Measurements from ENCODE around the gene ZFPM1.

Gene ZFPM1

DNA sequence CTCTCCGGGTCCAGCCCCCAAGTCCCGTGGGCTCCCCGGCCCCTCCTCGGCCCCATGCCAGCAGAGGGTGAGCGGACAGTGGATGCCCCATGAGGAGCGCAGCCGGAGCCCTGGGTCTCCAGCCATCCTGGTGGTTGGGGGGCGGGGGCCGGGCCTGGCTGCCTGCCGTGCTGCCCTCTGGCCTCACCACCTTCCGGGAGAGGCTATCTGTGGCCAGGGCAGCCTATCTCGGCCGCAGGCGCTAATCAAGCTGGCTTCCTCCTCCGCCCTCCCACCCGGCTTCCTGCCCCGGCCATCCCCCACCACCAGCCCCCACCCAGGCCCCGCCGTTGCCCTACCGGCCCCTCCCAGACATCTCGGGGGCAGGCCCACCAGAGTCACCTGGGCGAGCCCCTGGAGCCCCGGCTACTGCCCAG is 46.8 kb downstream of the ZFPM1 start:
- DNase-seq, result no peak
- no peak for ATAC-seq

DNA sequence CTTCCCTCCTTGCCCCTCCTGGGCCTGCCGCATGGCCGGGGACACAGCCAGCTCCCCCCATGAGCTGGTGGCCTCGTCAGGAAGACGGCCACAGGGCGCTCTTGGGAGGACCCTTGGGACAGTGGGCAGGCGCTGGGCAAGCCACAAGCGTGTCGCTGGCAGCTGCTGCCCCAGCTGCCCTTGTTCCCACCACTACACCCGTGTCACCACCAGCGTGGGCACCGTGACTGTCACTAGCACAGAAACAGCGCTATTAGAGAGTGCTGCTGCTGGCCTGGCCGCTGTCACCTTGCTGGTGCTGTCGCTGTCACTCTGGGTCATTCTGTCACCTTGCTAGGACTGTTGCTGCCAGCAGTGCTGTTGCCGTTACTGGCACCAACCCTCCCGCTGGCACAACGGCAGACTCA is 47.2 kb downstream of the ZFPM1 start:
- DNase-seq, result no peak
- ATAC-seq, result no peak

DNA sequence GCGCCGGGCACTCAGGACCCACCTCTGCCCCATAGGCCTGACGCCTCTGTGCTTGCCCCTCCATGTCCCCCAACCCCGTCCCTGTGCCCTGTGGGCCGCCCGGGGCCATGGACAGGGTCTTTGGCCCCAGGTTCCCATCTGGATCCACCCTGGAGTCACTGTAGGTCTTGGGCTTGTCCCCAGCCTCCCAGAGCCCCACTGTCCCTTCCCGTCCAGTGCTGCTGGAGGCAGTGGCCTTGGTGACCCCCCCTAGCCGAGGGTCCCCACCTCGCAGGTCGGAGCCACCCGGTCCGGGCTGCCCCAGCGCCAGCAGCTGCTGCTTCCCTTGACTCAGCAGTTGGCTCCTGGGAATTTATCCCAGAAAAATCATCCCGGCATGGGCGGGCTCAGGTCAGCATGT is 49.3 kb downstream of the ZFPM1 start:
- no peak for ATAC-seq
- DNase-seq, result no peak

DNA sequence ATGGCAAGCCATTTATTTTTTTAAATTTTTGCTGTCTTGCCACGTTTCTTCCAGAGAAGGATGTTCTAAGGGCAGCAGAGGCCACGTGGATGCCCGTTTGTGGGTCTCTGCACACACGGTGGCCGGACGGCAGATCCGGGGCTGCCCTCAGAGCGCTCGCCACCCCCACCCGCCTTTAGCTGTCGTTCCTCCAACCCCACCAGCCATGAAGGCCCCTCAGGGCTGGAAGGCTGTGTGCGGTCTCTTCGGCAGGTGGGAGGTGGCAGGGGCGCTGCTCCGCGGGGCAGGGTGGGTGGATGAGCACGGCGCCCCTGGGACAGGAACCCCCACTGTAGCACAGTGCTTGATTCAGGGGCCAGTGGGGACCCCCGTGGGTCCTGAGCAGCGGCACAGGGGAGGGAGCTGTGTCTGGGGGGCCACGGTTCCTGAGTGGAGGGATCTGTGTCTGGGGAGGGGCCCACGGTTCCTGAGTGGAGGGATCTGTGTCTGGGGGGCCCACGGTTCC is 49.7 kb downstream of the ZFPM1 start:
- no peak for DNase-seq
- ATAC-seq, result no peak

DNA sequence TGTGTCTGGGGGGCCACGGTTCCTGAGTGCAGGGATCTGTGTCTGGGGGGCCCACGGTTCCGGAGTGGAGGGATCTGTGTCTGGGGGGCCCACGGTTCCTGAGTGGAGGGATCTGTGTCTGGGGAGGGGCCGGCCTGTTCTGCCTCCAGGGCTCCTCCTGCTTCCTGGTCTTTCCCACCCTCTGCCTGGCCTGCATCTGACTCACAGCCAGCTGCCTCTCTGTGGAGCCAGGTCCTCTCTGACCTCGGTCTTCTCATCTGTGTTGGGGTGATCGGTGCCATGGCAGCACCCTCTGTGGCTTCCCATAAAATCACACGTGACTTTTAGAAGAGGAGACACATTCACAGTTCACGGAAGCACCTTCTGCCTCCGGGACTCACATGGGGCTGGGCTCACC is 50.3 kb downstream of the ZFPM1 start:
- peak; percentile 29 for DNase-seq
- peak; percentile 78 for ATAC-seq

DNA sequence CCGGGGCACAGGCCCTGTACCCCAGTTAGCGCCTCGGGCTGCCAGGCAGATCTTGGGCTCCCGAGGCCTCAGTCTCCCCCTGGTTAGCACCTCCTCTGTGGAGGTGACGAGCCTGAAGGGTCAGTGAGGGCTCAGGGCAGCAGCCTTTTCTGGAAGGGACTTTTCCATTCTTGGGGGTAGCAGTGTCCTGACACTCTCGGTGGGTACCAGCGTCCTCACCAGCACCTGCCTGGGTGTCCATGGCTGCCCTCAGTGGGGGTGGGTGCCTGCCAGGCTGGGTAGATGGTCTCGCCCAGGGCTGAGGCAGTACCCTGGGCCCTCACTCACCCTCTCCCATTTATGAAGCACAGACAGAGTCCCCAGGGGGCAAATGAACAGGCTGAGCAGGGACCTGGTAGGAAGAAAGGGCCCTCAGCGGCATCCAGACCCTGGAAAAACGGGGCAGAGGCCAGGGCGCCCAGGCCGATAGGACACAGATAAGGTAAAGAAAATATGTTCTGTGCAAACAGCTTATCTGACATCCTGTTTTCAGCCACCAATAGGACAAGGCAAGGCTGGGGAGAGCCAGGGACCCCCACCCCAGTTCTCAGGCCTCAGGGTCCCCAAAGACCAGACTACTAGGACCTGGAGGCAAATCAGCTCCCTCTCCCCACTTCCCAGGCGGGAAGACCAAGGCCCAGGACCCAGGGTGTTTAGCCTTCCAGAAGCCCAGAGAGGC is 50.9 kb downstream of the ZFPM1 start:
- ATAC-seq (no peak), DNase-seq (no peak)

DNA sequence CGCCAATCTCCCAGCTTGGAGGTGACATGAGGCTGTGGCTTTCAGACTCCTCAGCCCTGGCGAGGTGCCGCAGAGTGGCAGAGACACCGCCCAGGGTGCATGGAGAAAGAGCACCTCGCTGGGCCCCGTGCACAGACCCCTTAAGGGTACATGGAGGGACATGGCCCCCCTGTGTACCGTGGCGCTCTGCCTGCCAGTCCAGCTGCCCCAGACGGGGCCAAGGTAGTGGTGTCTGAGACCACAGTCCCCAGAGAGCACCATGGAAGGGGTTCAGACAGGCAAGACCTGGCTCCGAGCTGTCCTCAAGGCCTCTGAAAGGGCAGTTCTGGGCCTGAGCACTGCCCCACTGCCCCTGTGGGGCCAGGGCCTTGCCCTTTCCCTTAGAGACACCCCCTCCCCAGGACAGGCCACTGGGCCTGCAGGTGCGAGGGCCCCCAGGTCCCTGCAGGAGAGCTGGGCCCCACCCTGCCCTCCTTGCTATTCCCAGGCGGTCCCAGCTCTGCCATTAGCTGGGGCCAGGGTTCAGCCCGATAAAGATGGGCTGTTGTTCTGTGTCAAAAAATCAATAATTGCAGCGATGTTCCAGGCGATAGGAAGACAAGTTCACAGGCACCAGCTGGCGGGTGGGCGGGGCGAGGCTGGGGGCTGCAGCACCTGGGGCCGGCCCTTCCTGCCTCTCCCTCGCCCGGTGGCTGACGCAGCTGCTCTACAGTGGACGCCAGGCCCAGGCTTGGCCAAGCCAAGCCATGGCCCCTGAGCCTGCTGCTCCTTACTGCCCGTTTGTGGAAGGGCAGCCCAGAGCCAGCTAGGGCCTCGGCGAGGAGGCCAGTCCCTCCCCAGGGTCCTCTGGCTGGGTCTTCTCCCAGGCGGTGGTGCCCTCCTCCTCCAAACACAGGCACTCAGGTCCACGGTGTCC is 51.7 kb downstream of the ZFPM1 start:
- DNase-seq, result no peak
- ATAC-seq, result no peak

DNA sequence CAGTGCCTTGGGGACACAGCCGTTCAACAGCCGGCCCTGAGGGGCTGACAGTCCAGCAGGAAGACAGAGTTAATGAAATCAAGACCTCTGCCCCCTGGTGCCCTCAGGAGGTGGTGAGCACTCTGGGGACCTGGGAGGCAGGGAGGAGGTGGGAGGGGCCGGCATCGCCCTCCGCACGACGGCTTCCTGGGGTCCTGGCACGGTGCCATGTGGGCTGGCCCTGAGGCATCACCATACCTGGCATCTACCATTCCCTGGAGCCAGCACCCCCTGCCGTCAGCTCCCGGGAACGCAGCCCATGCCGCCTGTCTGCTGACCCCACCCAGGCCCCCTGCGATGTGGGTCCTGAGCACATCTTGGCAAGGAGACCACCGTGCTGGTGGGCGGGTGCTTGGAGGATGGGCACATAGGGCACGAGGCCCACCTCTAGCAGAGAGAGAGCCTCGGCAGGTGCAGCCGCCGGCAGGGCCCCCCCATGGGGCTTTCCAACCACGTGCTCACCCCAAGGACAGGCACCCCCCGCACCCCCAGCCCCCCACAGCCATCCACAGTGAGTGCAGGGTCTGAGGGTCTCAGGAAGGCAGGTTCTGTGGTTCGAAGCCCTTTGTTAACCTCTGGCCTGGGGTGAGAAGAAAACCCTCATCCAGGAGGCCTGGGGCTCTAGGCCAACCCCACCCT is 52.5 kb downstream of the ZFPM1 start:
- DNase-seq (peak; percentile 81), ATAC-seq (peak; percentile 33)

DNA sequence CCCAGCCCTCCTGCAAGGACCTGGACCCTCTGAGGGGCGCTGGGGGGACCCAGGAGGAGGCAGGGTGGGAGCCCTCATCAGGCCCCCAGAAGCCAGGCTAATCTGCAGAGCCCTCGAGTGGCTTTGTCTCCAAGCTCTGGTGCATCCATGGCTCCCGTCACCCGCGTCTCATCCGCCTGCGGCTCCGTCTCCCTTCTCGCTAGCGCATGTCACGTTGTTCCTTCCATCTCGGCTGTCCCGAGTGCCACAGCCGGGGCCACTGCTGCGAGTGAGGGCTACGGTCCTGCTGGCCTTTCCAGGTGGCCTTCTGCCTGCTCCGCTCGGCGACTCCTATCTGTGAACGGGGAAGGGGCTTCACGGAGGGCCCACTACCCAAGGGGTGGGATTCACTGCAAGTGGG is 53.6 kb downstream of the ZFPM1 start:
- ATAC-seq (no peak), DNase-seq (no peak)

DNA sequence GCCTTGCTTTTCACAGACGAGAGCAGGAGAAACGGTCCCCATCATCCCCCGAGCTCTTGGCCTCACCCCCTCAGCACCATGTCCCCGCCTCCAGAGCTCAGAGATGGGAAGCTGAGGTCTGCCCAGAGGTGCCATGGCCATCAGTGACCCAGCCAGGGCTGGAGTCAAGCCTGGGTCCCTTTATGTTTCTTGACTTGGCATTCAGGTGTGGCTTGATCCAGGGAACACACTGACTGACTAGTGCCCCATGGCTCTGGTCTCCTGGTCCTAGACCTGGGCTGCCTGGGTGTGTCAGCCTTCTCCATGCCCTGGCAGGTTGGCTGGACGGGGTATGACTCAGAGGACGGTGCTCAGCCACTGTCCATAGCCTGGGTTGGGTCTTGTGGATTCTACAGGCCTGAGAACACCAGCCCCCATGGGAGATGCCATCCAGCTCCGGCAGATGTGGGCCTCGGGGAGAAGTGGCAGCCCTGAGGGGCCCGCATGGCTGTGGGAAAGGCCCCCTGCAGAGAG is 54.2 kb downstream of the ZFPM1 start:
- ATAC-seq, result no peak
- no peak for DNase-seq

DNA sequence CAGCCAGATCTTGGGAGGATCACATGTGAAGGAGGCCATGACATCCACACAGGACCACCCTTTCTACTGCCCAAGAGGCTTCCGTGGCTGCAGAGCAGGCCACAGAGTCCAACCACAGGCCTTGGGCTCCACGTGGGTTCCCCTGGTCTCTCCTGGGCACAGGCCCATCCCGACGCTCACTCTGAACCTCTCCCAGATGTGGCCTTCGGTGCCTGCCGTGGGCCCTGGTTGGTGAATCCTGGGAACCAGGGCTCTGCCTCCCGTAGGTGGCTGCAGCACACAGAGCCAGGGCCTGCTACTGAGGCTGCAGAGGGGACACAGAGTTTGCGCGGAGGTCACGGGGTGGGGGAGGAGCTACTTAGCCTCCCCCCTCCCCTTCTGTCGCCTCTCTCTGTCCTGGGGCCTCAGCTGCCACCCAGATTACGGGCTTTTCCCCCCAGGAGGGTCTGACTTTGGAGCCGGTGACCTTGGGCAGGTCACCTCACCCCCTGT is 55.3 kb downstream of the ZFPM1 start:
- ATAC-seq, result no peak

DNA sequence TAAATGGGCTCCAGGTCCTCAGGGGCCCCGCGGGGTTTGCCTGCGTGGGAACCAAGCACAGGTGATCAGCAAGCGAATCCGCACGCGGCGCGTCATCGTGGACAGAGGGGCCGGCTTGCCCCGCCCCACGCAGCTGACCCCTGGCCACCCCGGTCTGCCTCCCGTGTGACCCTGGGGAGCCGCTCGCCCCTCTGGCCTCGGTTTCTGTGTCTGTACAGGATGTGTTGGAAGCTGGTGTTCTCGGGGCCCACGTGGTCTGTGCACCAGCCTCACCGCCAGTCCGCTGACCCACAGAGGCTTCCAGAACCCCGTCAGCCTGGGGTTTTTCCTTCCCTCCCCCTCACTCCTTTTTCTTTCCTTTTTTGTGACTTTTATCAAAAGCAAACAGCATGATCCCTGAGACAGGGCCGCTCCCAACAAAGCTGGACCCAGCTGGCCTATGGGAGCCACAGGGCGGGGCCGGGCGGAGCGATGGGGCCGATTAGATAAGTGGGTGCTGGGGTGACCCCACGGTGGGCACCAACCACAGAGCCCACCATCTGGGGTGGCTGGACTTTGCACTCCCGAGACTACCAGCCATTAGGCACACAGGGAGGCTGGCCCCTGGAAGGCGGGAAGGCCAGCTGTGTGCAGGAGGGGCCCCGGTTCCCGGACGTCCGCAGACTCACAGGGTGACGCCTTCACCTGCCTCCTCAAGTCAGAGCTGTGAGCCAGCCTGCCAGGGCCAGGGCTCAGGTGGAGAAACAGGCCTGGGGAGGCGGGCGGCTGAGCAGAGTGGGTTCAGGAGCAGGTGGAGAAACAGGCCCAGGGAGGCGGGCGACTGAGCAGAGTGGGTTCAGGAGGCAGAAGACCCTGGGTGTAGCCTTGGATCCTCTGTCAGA is 56.0 kb downstream of the ZFPM1 start:
- DNase-seq (no peak), ATAC-seq (no peak)

More for the DNA sequence above, 55.3 kb downstream of the ZFPM1 start:
- no peak for DNase-seq

DNA sequence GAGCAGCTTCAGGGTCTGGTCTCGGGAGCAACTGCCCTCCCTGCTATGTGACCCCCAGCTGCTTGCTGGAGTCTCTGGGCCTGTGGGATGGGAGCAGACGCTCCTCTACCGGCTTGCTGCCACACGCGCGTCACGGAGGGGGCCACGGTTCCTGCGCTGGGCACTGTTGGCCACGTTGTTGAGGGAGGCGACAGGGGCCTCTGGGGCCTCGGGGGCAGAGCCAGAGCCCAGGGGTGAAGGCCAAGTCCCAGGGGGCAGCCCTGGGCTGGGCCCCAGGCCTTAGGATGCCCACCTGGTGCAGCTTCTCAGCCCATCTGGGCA is 56.6 kb downstream of the ZFPM1 start:
- ATAC-seq, result no peak
- no peak for DNase-seq

DNA sequence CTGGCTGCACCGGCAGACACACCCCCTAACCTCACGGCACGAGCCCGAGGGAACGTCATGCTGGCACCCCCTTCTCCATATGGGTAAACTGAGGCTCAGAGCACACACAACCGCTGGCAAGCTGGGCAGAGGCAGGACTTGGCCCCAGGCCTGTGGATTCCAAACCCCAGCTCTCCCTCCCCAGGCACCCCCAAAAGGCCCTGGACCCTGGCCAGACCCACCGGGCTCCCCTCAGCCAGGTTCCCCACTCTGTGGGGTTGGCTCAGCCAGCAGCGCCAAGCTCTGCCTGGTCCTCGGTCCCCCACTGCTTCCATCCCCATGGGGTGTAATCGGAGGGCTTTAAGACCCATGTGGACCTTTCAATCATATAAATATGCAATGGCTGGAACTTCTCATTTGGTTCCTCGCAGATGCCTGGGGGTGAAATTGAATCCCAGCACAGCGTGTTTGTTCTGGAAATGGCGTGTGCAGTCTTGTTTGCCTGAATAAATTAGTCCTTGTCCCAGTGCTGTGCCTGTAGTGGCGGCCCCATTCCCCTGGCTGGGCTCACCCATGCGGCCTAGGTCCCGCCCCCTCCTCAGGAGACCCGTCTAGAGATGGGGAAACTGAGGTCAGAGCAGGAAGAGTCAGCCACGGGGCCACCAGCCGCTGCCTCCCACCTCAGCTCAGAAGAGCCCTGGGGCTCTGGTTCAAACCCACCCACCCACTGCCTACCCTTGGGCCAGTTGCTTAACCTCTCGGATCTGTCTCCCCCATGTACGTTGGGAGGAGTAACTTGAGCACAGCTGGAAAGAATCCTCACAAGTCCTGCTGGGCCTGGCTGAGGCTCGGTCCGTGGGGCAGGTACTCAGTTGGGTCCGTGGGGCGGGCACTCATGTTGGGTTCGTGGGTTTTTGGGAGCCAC is 57.3 kb downstream of the ZFPM1 start:
- ATAC-seq, result no peak
- no peak for DNase-seq

DNA sequence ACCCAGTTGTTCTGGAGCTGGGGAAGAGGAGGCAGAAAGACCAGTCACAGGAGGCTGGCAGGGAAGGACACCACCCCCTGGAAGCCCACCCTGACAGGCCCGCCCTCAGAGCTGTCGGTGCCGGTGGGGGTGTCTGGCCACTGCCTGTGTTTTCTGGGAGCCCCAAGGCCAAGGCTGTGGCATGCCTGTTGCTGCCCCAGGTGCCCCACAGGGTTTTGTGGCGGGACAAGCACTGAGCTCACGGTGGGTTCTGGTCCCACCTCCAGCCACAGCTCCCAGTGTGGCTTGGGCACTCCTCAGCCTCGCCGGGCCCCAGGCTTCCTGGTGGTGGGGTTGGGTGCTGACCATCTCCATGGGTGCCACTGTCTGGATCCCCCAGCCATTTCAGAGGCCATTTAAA is 58.0 kb downstream of the ZFPM1 start:
- ATAC-seq (no peak), DNase-seq (no peak)

DNA sequence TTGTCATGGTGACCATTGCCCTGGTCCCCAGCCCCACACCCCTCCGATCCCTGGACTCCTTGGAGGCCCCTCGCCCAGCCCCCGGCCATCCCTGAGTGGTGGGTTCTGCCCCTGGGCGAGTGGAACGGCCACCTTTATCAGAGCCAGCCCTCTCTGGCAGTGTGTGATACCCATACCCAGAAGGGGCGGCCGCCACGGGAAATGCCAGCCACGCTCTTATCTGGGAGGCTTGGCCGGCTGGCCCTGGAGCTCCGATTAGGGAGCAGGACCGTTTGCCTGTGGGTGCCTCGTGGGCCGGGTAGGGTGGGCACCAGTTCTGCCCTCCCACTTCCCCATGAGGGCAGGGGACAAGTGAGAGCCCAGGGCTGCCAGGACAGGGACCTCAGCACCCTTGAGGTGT is 58.8 kb downstream of the ZFPM1 start:
- ATAC-seq, result no peak

DNA sequence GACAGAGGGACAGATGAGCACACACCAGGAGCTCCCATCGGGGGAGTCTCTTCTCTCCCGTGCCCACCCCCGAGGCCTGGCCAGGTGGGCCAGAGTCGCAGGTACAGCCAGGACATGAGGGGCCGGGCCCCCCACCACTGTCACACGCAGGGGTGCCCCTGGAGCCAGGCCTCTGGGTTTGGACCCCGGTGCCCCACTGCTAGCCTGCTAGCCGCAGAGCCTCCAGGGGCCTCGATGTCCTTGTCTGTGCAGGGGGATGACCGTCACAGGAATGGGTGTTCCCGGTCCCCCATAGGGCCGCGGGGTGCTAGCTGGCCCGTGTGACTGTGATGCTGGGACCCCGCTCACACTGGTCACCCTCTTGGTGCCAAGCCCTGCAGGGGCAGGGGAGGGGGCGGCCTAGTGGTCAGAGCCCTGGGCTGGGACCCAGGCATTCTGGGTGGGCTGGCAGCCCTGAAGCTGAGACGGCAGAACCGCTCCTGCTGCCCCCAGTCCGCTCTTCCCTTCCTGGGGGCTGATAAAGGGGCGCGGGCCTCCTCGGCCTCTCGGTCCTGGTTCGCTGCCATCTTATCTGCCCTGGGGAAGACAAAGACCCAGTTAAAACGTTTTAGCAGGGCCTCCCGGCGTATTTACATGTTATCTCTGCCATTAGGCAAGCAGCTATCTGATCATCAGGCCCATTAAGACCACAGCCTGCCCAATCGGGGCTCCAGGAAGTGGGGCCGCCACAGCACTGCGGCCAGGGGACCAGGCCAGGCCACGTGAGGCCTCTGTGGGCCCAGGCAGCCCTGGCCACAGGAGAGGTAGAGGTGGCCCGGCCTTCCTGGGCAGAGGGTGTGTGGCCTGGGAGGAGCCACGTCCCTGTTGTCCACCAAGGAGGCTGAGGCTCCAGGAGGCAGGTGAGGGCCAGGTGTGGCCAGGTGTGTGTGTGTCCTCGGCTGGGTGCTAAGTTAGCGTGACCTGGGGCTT is 59.9 kb downstream of the ZFPM1 start:
- DNase-seq, result no peak
- no peak for ATAC-seq

More for the DNA sequence above, 58.8 kb downstream of the ZFPM1 start:
- DNase-seq, result no peak

DNA sequence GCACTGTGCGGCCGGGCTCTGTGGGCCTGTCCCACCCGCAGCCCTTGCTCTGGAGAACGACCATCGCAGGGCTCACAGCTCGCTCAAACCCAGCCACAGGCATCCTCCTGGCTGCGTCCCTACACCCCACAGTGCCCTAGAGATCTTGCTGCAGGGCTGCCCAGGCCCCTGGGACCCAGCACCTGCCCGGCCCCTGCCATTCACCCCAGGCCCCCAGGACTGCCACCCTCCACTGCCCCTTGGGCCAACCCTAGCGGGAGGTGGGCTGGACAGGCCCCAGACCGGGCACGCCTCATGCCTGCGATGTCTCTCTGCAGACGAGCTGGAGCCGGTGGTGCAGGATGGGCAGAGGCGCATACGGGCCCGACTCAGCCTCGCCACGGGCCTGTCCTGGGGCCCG is 61.0 kb downstream of the ZFPM1 start:
- DNase-seq, result no peak
- no peak for ATAC-seq

Data from stimulated activated naive CD8-positive, alpha-beta T cell treated with anti-CD3 and anti-CD28 coated beads, Interleukin-15, Interleukin-2, amounts not matched to agents 100 U/mL and 50 U/mL, for 24 hours (primary cell).